ENCODE measurements around the gene SAMD11. TPM values are rescaled to one million over a fixed set of nuclear protein-coding genes. Genes with fewer than 3 reads are reported as not detected.
A peak's percentile ranks its signal among the peaks of the same experiment; 100 is the strongest.

The SAMD11 gene, protein sequence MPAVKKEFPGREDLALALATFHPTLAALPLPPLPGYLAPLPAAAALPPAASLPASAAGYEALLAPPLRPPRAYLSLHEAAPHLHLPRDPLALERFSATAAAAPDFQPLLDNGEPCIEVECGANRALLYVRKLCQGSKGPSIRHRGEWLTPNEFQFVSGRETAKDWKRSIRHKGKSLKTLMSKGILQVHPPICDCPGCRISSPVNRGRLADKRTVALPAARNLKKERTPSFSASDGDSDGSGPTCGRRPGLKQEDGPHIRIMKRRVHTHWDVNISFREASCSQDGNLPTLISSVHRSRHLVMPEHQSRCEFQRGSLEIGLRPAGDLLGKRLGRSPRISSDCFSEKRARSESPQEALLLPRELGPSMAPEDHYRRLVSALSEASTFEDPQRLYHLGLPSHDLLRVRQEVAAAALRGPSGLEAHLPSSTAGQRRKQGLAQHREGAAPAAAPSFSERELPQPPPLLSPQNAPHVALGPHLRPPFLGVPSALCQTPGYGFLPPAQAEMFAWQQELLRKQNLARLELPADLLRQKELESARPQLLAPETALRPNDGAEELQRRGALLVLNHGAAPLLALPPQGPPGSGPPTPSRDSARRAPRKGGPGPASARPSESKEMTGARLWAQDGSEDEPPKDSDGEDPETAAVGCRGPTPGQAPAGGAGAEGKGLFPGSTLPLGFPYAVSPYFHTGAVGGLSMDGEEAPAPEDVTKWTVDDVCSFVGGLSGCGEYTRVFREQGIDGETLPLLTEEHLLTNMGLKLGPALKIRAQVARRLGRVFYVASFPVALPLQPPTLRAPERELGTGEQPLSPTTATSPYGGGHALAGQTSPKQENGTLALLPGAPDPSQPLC
- total RNA-seq (2013; cell fraction: nucleolus; rRNA removed), result not detected in 2 replicates
- total RNA-seq (2014; rRNA removed) (not detected in 2 replicates), total RNA-seq (2014; rRNA removed; fragmentation: Illumina TruSeq; extraction: Trizol) (not detected in 2 replicates), total RNA-seq (2021) (not detected in 2 replicates), polyA plus RNA-seq (2011; rRNA removed) (not detected in 2 replicates), polyA plus RNA-seq (2014; fragmentation: Illumina TruSeq; extraction: Trizol) (not detected in 2 replicates), polyA plus RNA-seq (2014; fragmentation: Nextera tagmentation; extraction: Ambion mirVana) (under 1 TPM in 1 of 2 experiments, not detected in 1; 0.04 TPM), polyA plus RNA-seq (2014; rRNA removed) (0.29 TPM in 1 of 2 replicates, not detected in the other), polyA plus RNA-seq (2016; fragmentation: Nextera tagmentation; extraction: Ambion mirVana) (under 1 TPM; 0.09 to 0.31 TPM), polyA minus RNA-seq (2011; rRNA and poly(A)+ RNA removed) (not detected in 2 replicates), Bru-seq, nascent RNA (percentile 5 among the genes with signal in this experiment), BruChase-seq, experiment 1, labeled RNA remaining after a 6-hour chase (not detected), BruChase-seq, experiment 2, labeled RNA remaining after a 2-hour chase (percentile 11 among the genes with signal in this experiment)
- polyA plus RNA-seq (2011; ENCODE audit: low read depth), result not detected
- polyA plus RNA-seq (2011; cell fraction: cytosol; rRNA removed), result 0.03 TPM in 1 of 2 replicates, not detected in the other
- 0.10 TPM in 1 of 2 replicates, not detected in the other for polyA plus RNA-seq (2011; cell fraction: nucleus; rRNA removed)
- polyA plus RNA-seq (2012), result 0.08 TPM in 1 of 2 replicates, not detected in the other
- polyA minus RNA-seq (2011; cell fraction: cytosol; rRNA and poly(A)+ RNA removed), result 4.3 and 4.5 TPM in 2 replicates
- polyA minus RNA-seq (2011; cell fraction: nucleus; rRNA and poly(A)+ RNA removed), result 0.19 and 0.24 TPM in 2 replicates
- long read RNA-seq, experiment 1, result 0 reads
- long read RNA-seq, experiment 2, result 0 reads

DNA sequence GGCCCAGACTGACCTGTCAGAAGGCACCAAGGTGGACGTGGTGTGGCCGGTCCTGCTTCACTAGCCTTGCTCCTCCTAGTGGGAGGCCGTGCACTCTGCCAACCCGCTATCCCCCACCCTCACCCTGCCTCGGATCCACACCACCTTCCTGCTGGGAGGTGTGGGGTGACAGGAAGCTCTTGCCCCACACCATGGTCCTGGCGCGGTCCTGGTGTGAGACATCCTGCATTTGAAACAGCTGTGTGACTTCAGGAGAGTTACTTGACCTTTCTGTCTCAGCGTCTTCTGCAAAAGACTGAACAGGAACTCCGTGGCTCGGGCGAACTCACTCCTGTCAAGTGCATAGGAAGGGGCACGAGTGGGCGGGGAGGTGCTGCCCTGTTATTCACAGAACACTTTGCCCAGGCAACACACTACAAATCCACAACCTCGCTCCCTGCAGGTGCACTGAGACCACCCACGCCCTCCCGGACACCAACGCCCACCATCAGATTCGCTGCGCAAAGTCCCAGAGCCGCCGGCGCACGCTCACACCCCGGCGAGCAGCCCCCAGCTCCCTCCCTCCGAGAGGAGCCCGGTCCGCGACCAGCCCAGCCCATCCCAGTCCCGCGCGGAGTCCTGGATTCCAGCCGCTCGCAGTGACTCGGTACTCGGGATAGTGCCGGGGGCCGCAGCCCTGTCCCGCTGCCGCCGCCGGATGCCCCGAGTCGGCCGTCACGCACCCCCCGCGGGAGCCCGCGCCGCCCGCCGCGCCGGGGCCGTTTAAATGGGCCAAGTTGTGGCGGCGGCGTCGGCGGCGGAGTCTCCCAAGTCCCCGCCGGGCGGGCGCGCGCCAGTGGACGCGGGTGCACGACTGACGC lies at the start of gene SAMD11:
TSS of gene SAMD11 (plus strand) at position 793 of the 860 bp plus-strand sequence. CDS start 509 bp downstream, outside the sequence.
- ChIA-PET SMC1A (ENCODE audit: uncharacterized antibody, unreplicated experiment) (no interaction called here), CTCF (no interaction called here), POLR2A (no interaction called here), RAD21 (ENCODE audit: unreplicated experiment) (no interaction called here)
- no peaks in the 10 kb centered on the region for H3K4me1 ChIP-seq (ENCODE audit: control insufficient read depth, insufficient read depth, low read length)
- no peaks in the 10 kb centered on the region; the same call in 1 of the 2 replicates for H4K20me1 ChIP-seq (ENCODE audit: control insufficient read depth, insufficient read depth)
- 2% methylated on average over 64 of the region's 72 CpGs for WGBS (ENCODE audit: insufficient coverage, insufficient replicate concordance, low lambda C conversion rate, missing lambda C conversion rate)
- H3K9me3 ChIP-seq (replicated peaks; ENCODE audit: control insufficient read depth, insufficient read depth, low read length), result no peaks in the 10 kb centered on the region
- intact Hi-C loops (cut with micrococcal nuclease; ENCODE audit: unreplicated experiment) (no loop called here), in situ Hi-C loops (cut with MboI) (no loop called here)
- DNase-seq (ENCODE audit: low read depth, low spot score) (no peak), FAIRE-seq (no peak), ATAC-seq (peak; percentile 18; the same call in 1 of the 3 replicates)
- peaks cover 19 to 24% of the 10 kb centered on the region in 2 experiments for H3K27me3 ChIP-seq (replicated peaks in 1 of 2; ENCODE audit: control insufficient read depth in 2 of 2, insufficient read depth in 2 of 2, low read length in 1 of 2)
- no peak within 1 kb of the TSS for H3K4me3 ChIP-seq
- no peak within 1 kb of the TSS for H3K9ac ChIP-seq (ENCODE audit: control insufficient read depth, insufficient read depth, low read length)
- no TSS peak for BruUV-seq (replicated peaks)
- no peaks in the 10 kb centered on the region for H3K36me3 ChIP-seq (ENCODE audit: control insufficient read depth in 2 of 2, insufficient read depth in 2 of 2, low read length in 1 of 2)
- no peaks in the 10 kb centered on the region for H3K79me2 ChIP-seq (ENCODE audit: control insufficient read depth, insufficient read depth, low read length)
- H3K27ac ChIP-seq (ENCODE audit: control insufficient read depth, insufficient read depth), result no peak within 1 kb of the TSS
- H3K4me2 ChIP-seq (ENCODE audit: control insufficient read depth, insufficient read depth), result no peak within 1 kb of the TSS
- H2AFZ ChIP-seq (ENCODE audit: control insufficient read depth, low read depth, low read length), result no peak within 1 kb of the TSS
- peak; percentile 55 for TF ChIP-seq HDAC6 (IDR thresholded peaks at IDR 0.05; ENCODE audit: unreplicated experiment)
- TF ChIP-seq MEF2B (IDR thresholded peaks at IDR 0.05; ENCODE audit: partially characterized antibody, poor library complexity, severe bottlenecking), result no peak
- no peak for TF ChIP-seq KLF5 (IDR thresholded peaks at IDR 0.05; ENCODE audit: partially characterized antibody)
- TF ChIP-seq, protein P1, sequence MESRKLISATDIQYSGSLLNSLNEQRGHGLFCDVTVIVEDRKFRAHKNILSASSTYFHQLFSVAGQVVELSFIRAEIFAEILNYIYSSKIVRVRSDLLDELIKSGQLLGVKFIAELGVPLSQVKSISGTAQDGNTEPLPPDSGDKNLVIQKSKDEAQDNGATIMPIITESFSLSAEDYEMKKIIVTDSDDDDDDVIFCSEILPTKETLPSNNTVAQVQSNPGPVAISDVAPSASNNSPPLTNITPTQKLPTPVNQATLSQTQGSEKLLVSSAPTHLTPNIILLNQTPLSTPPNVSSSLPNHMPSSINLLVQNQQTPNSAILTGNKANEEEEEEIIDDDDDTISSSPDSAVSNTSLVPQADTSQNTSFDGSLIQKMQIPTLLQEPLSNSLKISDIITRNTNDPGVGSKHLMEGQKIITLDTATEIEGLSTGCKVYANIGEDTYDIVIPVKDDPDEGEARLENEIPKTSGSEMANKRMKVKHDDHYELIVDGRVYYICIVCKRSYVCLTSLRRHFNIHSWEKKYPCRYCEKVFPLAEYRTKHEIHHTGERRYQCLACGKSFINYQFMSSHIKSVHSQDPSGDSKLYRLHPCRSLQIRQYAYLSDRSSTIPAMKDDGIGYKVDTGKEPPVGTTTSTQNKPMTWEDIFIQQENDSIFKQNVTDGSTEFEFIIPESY (IDR thresholded peaks at IDR 0.05), result no peak
- TF ChIP-seq POLR2AphosphoS2 (IDR thresholded peaks at IDR 0.05; ENCODE audit: low read depth, low read length), result no peak
- TF ChIP-seq KAT2A (conservative IDR thresholded peaks at IDR 0.05; ENCODE audit: control insufficient read depth, low read depth, low read length), result no peak
- TF ChIP-seq, protein P2, sequence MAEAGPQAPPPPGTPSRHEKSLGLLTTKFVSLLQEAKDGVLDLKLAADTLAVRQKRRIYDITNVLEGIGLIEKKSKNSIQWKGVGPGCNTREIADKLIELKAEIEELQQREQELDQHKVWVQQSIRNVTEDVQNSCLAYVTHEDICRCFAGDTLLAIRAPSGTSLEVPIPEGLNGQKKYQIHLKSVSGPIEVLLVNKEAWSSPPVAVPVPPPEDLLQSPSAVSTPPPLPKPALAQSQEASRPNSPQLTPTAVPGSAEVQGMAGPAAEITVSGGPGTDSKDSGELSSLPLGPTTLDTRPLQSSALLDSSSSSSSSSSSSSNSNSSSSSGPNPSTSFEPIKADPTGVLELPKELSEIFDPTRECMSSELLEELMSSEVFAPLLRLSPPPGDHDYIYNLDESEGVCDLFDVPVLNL (IDR thresholded peaks at IDR 0.05; ENCODE audit: low read depth, low read length), result no peak
- TF ChIP-seq SUZ12 (IDR thresholded peaks at IDR 0.05; ENCODE audit: unreplicated experiment), result no peak
- TF ChIP-seq, protein P3, sequence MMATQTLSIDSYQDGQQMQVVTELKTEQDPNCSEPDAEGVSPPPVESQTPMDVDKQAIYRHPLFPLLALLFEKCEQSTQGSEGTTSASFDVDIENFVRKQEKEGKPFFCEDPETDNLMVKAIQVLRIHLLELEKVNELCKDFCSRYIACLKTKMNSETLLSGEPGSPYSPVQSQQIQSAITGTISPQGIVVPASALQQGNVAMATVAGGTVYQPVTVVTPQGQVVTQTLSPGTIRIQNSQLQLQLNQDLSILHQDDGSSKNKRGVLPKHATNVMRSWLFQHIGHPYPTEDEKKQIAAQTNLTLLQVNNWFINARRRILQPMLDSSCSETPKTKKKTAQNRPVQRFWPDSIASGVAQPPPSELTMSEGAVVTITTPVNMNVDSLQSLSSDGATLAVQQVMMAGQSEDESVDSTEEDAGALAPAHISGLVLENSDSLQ (IDR thresholded peaks at IDR 0.05), result no peak
- no peak for TF ChIP-seq ASH2L (IDR thresholded peaks at IDR 0.05; ENCODE audit: borderline replicate concordance, low read depth)
- peak; percentile 100 for TF ChIP-seq LARP7 (IDR thresholded peaks at IDR 0.05)
- TF ChIP-seq, protein P4, sequence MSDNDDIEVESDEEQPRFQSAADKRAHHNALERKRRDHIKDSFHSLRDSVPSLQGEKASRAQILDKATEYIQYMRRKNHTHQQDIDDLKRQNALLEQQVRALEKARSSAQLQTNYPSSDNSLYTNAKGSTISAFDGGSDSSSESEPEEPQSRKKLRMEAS (IDR thresholded peaks at IDR 0.05; ENCODE audit: low read depth, low read length), result no peak
